Measurements from ENCODE around the gene CNR1. TPM values are rescaled to one million over a fixed set of nuclear protein-coding genes. Genes with fewer than 3 reads are reported as not detected.

Gene CNR1
- total RNA-seq, 1 experiment from 2014 or later, result 3.4 TPM

- DNase-seq (ENCODE audit: low read depth), result no peak
These were observed 22.6 kb downstream of the CNR1 start for GRCh38 chr6:88143421-88144157.

DNA sequence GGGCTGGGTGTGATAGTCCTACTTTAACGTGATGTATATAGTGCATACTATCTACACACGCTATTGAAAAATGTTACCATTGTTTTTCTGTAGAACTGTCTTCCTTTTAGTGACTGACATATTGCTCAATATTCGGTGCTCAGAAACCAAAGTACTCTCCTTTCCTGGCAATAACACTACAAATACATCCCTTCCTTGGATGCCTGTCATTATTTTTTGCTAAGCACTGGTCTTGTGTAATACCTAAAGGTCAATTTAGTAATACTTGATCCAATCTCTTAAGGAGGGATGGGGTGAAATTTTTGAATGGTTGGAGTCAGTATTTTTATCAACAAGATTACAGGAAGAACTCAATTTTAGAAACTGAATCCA is 23.9 kb downstream of the CNR1 start:
- DNase-seq (ENCODE audit: low read depth), result no peak

GRCh38 chr6:88141561-88142296 is 24.4 kb downstream of the CNR1 start:
- no peak for DNase-seq (ENCODE audit: low read depth)

DNA sequence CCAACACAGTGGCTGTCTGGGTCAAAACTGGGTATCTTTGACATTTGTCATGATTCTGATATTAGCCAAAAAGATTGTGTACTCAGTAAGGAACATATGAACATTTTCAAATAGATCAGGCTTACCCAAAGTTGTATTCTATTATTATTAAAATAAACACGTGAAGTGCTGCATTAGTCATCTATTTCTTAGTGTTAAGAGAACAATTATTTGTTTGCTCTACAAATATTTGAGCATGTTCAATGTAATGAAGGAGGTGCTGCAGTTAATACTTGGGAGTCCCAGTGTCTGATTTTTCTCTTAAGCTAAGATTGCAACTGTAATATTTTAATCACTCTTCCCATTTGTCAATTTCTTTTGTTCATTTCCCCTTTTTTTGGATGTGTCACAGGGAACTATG is 28.2 kb downstream of the CNR1 start:
- DNase-seq (ENCODE audit: low read depth), result no peak

- DNase-seq (ENCODE audit: low read depth), result no peak
These were observed 30.5 kb downstream of the CNR1 start for GRCh38 chr6:88135578-88136114.

GRCh38 chr6:88134575-88134974 is 31.6 kb downstream of the CNR1 start:
- DNase-seq (ENCODE audit: low read depth), result no peak

GRCh38 chr6:88133718-88134117 is 32.4 kb downstream of the CNR1 start:
- no peak for DNase-seq (ENCODE audit: low read depth)

DNA sequence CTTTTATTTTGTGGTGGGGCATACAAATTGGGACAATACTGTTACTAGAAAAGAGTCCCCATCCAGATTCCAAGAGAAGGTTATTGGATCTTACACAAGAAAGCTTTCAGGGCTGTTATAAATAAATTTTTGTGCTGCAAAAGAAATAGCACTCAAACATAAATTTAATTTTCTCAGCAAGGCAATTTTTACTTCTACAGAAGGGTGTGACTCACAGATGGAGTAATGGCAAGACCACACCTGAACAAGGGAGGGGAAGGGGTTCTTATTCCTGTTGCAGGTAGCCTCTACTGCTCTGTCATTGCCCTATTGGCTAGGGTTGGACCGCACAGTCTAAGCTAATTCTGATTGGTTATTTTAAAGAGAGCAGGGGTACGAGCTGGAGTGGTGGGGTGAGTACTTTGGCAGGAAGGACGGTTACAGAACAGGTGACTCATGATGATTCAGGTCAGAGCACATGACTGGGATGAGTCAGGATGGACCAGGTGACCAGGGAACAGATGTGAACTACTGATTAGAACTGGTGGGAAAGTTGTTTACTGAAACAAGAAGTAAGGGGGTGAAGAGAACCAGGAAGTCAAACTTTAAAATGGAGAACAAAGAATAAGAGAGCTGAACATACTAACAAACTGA is 41.1 kb downstream of the CNR1 start:
- peak; percentile 4 for DNase-seq (ENCODE audit: low read depth)

DNA sequence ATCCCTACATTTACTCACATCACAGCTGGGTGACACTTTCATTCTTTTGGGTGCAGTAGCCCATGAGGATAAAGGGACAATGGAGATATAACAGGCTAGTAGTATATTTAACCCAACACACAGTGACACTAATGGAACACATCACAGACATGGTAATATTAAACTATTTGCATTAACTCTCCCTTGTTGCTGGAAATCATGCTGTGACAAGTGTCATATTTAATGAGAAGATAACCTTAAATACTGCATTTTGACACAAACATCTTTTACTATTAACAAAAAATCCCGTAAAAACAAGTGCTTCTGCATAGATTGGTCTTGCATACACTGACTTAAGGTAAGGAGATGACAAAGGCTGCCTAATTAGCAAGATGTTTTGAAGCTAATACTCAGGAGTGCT is 45.5 kb downstream of the CNR1 start:
- no peak for DNase-seq (ENCODE audit: low read depth)

DNA sequence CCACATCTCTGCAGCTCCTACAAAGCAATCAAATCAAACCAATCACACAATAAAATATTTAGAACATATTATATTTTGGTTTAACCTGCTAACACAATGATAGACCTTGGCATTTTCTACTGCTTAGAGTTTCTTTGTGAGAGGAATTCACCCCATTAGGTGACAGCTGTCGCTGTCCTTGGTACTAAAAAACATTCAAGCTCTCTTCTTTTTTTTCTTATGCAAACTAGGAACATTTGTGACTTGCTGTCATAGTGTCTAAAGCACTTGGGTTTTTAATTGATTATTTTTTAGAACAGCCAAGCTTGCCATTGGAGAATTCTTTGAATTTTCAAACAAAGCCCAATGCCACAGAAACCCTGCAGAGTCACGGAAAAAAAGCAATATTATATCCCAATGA is 46.4 kb downstream of the CNR1 start:
- DNase-seq (ENCODE audit: low read depth), result peak; percentile 6

GRCh38 chr6:88116276-88116675 is 49.9 kb downstream of the CNR1 start:
- DNase-seq (ENCODE audit: low read depth), result no peak

DNA sequence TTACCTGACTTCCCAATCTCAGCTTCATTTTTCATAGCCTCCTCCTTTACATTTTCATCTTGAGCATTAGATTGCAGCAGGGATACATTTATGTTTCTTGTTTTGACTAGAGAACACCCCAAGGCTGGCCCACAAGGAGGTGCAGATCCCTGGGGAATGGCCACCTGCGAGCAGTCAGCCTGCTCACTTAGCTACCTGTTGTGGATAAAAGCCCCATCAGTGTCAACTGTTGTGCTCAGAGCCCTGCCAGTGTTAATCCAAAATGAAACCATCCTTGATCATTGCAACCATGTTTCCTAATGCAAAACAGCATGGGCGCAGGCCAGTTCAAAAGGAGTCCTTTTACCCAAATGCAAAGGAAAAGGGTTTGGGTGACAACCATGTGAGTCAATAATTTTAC is 50.8 kb downstream of the CNR1 start:
- no peak for DNase-seq (ENCODE audit: low read depth)

DNA sequence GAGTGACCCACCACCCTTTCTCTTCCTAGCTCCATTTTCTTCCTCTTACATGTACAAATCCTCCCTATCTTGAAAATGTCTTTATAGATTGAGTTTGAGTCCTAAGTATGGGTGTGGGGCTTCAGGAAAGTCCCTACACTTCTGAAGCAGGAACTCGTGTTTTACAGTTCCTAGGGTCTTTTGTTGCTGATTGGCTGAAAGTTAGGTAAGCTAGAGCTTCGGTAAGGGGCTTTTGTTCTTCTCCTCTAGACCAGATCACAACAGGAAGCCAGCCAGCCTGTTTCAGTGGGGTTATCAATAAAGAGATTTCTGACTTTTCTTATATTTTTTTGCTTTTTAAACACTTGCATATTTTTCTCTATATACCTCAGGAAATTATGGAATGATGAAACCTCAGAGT is 51.3 kb downstream of the CNR1 start:
- DNase-seq (ENCODE audit: low read depth), result no peak

DNA sequence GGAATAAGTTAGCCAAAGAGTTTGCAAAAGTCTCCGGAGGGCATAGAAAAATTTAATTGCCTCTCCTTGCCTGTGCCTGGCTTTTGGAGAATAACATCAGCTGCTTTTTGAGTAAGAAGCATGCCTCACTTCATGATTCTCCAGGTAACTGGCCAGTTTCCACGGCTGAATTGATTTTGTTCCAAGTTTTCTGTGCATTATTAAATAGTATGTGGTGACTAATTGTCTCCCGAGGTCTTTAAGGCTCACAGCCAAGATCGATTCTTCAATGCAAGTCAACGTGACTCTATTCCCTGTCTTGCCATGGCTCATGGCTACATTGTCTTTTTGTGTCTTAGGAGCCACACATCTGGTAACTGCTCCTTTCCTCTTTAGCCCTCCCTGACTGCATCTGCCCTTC is 54.2 kb downstream of the CNR1 start:
- DNase-seq (ENCODE audit: low read depth), result no peak

DNA sequence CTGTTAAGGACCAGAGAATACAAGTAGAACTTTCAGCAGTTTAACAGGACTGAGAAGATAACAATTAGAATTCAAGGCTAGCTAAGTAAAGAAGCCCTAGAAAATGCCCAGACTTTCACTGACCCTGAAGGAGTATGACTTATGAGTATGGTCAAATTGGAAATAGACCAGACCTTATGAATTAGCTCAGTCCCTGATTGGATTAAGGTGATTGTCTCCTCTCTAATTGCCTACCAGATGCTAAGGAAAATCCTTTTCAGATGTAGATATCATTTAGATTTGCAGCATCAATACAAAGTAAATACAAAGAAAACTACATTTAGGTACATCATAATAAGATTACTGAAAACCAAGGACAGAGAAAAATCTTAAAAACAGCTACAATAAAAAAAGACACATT is 58.9 kb downstream of the CNR1 start:
- DNase-seq (ENCODE audit: low read depth), result no peak

DNA sequence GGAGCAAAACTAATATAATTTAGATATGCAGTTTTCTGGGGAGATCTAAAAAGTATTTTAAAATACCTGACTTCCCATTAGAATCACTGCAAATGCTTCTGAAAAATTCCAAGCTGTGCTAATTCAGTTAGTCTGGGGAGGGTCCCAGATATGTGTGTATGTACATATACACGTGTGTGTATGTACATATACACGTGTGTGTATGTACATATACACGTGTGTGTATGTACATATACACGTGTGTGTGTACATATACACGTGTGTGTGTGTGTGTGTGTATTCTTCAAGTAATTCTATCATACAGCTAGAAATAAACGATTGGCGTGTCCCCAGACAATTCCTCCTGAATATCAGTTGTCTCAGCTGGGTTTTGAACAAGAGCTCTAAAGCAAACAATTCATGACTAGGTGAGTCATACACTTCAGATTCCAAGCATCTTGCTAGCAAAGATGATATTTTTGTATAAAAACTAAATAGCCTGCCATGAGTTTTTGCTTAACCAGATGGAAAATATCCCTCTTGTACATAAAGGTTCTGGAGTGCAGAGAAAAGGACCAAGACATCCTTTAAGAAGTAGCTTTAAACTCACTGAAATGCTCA is 60.3 kb downstream of the CNR1 start:
- no peak for DNase-seq (ENCODE audit: low read depth)

Other genes starting within 250 kb of the CNR1 start
- gene SPACA1, start 118.5 kb downstream of the CNR1 start, total RNA-seq (2014; rRNA removed; shearing (Covaris generic)), result not detected in 2 replicates